Measurements from ENCODE around the gene CAV2.

The CAV2 gene

DNA sequence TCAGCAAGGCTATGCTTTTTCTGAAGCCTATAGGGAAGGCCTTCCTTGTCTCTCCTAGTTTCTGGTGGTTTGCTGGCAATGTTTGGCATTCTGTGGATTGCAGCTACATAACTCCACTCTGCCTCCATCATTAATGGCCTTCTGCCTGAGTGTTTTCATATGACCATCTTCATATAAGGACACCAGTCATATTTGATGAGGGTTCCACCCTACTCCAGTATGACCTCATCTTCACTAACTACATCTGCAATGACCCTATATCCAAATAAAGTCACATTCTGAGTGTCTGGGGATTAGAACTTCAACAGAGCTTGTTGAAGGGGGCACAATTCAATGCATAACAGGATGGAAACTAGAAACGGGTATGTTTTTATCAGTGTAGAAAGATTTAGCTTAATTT is 47.4 kb downstream of the CAV2 start:
- no peak for DNase-seq (ENCODE audit: low spot score)

- no peak for DNase-seq (ENCODE audit: low spot score)
These were observed 47.8 kb downstream of the CAV2 start for GRCh38 chr7:116547347-116547746.

DNA sequence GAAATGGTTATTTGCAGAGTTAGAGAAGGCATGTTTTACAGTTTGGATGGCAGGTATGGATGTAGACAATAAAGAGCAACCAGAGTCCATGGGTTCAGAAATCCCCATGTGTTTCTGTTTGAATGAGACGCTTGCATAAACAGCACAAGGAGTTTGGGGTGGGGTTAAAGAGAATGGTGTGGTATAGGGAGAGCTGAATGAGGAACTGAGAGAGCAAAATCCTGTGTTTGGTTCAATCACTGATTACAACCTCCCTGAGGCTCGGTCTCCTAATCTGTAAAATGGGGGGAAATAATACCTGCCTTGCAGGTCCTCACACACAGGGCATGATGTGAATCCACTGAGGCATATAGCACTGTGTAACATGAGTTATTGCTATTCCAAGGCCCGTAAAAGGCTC is 49.0 kb downstream of the CAV2 start:
- DNase-seq (ENCODE audit: low spot score), result no peak

GRCh38 chr7:116549370-116549769 is 49.8 kb downstream of the CAV2 start:
- DNase-seq (ENCODE audit: low spot score), result no peak

DNA sequence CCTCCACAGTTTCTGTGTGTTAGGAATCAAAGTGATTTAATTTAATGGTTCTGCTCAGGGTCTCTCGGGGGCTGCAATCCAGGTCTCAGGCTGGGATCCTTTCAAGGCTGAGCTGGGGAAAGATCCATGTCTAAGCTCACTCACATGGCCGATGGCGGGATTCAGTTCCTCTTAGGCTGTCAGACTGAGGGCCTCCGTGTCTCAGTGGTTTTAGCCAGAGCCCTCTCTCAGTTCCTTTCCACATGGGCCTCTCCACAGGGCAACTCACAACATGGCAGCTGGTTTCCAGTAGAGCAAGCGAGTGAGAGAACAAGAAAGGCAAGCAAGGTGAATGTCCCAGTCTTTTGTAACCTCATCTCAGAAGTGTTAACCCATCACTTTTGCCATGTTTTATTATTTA is 52.2 kb downstream of the CAV2 start:
- no peak for DNase-seq (ENCODE audit: low spot score)

DNA sequence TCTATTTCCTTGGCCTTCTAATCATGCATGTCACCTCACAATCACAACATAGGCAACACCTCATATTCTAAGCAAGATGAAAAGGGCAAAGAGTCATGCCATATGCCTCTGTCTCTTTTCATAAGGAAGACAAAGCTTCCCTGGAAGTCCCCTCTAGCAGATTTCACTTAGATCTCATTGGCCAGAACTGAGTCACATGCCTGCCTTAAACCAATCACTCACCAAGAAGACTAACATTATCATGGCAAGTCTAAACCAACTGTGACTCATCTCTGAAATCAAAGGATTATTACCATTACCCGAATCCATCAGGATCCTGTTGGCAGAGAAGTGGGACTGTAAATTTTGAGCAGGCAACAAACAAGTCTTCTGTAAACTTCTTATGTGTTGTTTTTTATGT is 53.1 kb downstream of the CAV2 start:
- DNase-seq (ENCODE audit: low spot score), result no peak

GRCh38 chr7:116553168-116553964 is 53.8 kb downstream of the CAV2 start:
- DNase-seq (ENCODE audit: low spot score), result no peak

DNA sequence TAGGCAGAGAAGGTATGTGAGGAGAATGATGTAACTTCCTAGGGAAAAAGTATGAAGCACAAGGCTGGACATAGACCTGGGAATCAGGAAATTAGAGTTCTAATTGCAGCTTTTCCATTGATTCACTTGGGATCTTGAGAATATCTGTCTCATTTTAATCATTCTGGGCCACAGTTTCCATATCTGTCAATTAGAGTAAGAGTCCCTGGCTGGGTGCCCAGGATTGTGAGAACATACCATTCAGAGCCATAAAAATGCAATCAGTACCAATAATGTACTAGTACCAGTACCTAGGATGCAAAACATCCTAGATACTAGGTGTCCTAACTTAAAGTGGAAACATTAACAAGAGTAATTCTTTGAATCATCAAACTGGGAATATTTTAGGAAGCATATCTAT is 54.9 kb downstream of the CAV2 start:
- DNase-seq (ENCODE audit: low spot score), result no peak

DNA sequence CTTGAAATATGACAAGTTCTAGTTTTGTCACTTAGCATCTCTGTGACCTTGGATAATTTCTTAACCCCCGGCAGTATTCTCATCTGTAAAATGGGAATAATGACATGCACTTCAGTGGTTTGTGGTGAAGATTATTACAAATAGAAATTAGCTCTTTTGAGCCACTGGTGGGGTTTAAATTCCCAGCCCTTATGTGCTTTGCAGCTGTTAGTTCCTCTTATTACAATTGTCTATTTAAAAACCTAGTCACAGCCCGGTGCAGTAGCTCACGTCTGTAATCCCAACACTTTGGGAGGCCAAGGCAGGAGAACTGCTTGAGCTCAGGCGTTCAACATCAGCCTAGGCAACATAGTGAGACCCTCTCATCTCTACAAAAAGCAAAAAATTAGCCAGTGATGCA is 55.4 kb downstream of the CAV2 start:
- no peak for DNase-seq (ENCODE audit: low spot score)

DNA sequence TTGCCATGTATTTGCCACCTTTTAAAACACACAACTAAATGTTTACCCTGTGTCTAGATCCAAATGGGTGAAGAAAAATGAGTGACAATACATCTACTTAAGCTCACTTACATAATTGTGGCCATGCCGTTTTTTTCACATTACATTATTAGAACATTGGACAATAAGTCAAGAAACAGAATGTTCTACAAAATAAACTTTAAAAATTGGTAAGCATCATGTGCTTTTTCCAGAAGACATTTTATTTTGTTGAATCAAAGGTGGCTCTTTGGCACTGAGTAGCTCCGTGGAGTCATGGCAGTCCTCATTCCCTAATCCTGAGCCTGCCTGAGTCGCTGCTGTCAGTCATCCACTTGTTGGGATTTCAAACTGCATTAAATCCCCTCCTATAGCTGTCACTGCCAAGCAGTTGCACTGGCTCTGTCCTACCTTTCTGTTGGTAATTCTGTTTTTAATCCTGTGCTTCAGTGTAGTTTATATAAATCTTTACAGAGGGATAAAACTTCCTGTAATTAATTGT is 57.6 kb downstream of the CAV2 start:
- DNase-seq (ENCODE audit: low spot score), result no peak

GRCh38 chr7:116557901-116558300 is 58.4 kb downstream of the CAV2 start:
- no peak for DNase-seq (ENCODE audit: low spot score)
